GM18511 (cell line): ENCODE results near the gene ZNF74.
"Not testable (repeated sequence)": the region's sequence is repeated elsewhere in the genome, so short reads cannot be mapped to it uniquely, and the experiment has no call there.

Source experiments
- ATAC-seq: cut with Tn5 transposase; IDR thresholded peaks from one replicate; pipeline ENCODE4 v1.9.1; 2021; ENCODE audit warnings: mild to moderate bottlenecking, moderate library complexity; ENCODE audit not compliant: unreplicated experiment

ZNF74 gene

GRCh38 chr22:20399866-20400605 is 6.1 kb downstream of the ZNF74 start:
- ATAC-seq = no peak

- no peak for ATAC-seq
Measured at GRCh38 chr22:20400606-20401375, 6.8 kb downstream of the ZNF74 start.

GRCh38 chr22:20401376-20402014 is 7.5 kb downstream of the ZNF74 start:
- no peak for ATAC-seq

- no peak for ATAC-seq
Measured at GRCh38 chr22:20402960-20403778, 9.2 kb downstream of the ZNF74 start.

GRCh38 chr22:20403779-20404140 is 9.8 kb downstream of the ZNF74 start:
- ATAC-seq = no peak

- ATAC-seq = no peak
Measured at GRCh38 chr22:20404881-20405280, 10.9 kb downstream of the ZNF74 start.

GRCh38 chr22:20405291-20405930 is 11.5 kb downstream of the ZNF74 start:
- ATAC-seq = no peak

GRCh38 chr22:20405931-20406685 is 12.2 kb downstream of the ZNF74 start:
- no peak for ATAC-seq

- no peak for ATAC-seq
Measured at GRCh38 chr22:20406686-20407408, 12.9 kb downstream of the ZNF74 start.

GRCh38 chr22:20407829-20408228 is 13.9 kb downstream of the ZNF74 start:
- no peak for ATAC-seq

GRCh38 chr22:20408891-20409290 is 14.9 kb downstream of the ZNF74 start:
- no peak for ATAC-seq

- ATAC-seq = not testable (repeated sequence)
Measured at GRCh38 chr22:20409385-20409784, 15.4 kb downstream of the ZNF74 start.

- ATAC-seq = no peak
Measured at GRCh38 chr22:20412474-20413216, 18.7 kb downstream of the ZNF74 start.

GRCh38 chr22:20413217-20414058 is 19.5 kb downstream of the ZNF74 start:
- ATAC-seq = no peak

GRCh38 chr22:20414059-20414440 is 20.1 kb downstream of the ZNF74 start:
- ATAC-seq = no peak

GRCh38 chr22:20414450-20414849 is 20.5 kb downstream of the ZNF74 start:
- no peak for ATAC-seq

GRCh38 chr22:20415241-20415640 is 21.3 kb downstream of the ZNF74 start:
- not testable (repeated sequence) for ATAC-seq

GRCh38 chr22:20415699-20416098 is 21.7 kb downstream of the ZNF74 start:
- ATAC-seq = not testable (repeated sequence)
